ENCODE results near the gene ZNF574.

ZNF574 gene

DNA sequence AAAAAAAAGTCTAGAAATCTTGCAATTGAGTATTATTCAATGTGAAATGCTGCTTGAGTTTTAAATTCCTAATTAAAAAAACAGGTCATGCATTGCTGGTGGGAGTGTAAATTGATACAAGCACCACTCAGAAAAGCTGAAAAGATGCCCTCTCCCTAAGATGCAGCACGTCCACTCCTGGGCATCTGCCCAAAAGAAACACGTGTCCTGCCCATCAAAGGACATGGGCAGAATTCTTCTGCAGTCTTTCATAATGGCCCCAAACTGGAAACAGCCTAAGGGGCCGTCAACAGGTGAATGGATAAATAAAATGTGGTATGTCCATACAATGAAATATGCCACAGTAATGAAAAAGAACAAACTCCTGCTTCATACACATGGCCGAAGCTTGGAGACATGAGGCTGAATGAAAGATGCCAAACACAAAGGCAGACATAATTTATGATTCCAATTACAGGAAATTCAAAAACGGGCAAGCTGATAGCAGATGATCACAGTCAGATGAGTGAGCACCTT lies 48.5 kb downstream of the ZNF574 start:
- no peak overlapping the region for H3K27ac ChIP-seq
- TF ChIP-seq, protein P1, sequence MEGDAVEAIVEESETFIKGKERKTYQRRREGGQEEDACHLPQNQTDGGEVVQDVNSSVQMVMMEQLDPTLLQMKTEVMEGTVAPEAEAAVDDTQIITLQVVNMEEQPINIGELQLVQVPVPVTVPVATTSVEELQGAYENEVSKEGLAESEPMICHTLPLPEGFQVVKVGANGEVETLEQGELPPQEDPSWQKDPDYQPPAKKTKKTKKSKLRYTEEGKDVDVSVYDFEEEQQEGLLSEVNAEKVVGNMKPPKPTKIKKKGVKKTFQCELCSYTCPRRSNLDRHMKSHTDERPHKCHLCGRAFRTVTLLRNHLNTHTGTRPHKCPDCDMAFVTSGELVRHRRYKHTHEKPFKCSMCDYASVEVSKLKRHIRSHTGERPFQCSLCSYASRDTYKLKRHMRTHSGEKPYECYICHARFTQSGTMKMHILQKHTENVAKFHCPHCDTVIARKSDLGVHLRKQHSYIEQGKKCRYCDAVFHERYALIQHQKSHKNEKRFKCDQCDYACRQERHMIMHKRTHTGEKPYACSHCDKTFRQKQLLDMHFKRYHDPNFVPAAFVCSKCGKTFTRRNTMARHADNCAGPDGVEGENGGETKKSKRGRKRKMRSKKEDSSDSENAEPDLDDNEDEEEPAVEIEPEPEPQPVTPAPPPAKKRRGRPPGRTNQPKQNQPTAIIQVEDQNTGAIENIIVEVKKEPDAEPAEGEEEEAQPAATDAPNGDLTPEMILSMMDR (conservative IDR thresholded peaks at IDR 0.05; ENCODE audit: low read depth), result no peak
- CTCF ChIA-PET, result interaction anchor here (1.4 to 3.0 kb wide), 2 partner anchors 10 to 15 kb away, joined by 5 to 14 read pairs; no protein-coding TSS in a partner anchor
- POLR2A ChIA-PET (ENCODE audit: low non-redundant PET), result no interaction called here
- no peak for DNase-seq (ENCODE audit: low spot score)

DNA sequence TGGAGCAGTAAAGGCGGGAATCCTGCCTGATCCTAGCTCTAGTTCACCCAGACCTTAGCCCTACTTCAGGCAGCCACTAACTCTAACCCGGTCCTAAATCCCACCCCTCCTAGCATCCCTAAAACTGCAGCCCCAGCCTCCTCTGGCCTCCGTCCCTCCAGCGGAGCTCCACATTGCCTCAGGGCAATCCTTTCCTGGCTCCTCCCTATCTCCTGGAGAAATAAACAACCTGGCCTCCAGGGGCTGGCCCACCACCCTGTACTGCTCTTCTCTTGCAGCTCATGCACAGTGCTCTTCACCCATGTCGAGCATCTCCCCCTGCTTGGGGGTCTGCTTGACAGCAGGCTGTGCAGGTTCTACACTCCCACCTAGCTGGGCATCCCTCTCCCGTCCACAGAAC lies 49.6 kb downstream of the ZNF574 start:
- no peak overlapping the region for H3K27ac ChIP-seq
- ChIA-PET POLR2A (ENCODE audit: low non-redundant PET) (no interaction called here), CTCF (interaction anchor here (0.6 to 3.0 kb wide), 3 partner anchors 16 to 1958 kb away, joined by 3 to 14 read pairs (median 4); no protein-coding TSS in a partner anchor)
- TF ChIP-seq, protein P1 (conservative IDR thresholded peaks at IDR 0.05; ENCODE audit: low read depth), result no peak
- DNase-seq (ENCODE audit: low spot score), result no peak

DNA sequence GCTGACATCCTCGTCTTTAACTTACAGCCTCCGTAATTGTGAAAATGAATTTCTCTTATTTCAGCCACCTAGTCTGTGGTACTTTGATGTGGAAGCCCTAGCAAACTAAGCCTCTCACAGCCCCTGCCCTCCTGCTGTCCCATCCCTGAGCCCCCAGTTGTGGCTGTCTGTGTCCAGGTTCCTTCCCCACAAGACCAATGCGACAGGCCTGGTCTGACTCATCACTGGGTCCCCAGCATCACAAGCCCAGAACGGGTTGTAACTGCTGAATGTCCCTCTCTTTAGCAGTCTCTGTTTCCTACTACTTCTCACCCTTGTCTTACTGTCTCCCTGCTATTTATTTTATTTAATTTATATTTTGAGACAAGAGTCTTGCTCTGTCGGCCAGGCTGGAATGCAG lies 50.6 kb downstream of the ZNF574 start:
- TF ChIP-seq, protein P1 (conservative IDR thresholded peaks at IDR 0.05; ENCODE audit: low read depth), result no peak
- ChIA-PET CTCF (interaction anchor here (0.6 kb wide), 1 partner anchor 1581 kb away, joined by 4 read pairs; no protein-coding TSS in a partner anchor), POLR2A (ENCODE audit: low non-redundant PET) (no interaction called here)
- DNase-seq (ENCODE audit: low spot score), result no peak
- H3K27ac ChIP-seq, result peak overlapping the region; percentile 96

DNA sequence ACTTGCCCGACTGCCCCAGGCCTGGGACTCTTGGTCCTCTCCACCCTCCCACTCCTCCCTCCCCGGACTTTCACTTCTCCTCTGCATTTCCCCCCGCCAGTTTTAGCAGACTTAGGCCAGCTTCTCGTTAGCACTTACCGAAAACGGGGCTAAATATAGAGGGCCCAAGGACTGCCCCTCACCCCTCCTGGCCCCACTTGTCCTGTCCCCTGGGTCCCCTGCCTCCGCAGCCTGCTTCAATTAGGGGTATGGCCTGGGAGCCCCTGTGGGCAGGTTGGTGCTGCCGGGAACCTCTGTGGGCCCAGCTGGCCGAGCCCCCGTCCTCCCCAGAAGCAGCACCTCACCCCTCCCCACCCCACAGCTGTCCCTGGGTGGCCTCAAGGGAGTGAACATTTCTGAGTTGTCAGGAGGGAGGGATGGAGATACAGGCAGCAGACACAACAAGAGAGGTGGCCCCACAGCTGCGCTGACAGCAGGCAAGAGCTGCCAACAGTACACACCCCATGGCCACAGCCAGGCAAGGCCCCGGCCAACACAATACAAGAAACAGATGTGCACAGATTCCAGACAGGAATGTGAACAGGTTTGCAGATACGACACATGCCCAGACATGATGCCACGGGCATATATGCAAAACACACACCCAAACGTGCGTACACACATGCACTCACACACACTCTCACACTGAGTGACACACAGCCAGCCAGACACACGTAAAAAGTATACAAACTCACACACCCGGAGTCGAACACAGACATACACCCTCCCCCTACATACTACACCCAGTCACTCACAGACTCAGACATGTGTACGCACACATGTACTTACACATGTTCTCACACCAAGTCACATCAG lies 53.7 kb downstream of the ZNF574 start:
- DNase-seq (ENCODE audit: low spot score), result peak; percentile 59
- H3K27ac ChIP-seq, result peak overlapping the region; percentile 96
- ChIA-PET POLR2A (ENCODE audit: low non-redundant PET) (no interaction called here), CTCF (no interaction called here)
- TF ChIP-seq, protein P1 (conservative IDR thresholded peaks at IDR 0.05; ENCODE audit: low read depth), result no peak

DNA sequence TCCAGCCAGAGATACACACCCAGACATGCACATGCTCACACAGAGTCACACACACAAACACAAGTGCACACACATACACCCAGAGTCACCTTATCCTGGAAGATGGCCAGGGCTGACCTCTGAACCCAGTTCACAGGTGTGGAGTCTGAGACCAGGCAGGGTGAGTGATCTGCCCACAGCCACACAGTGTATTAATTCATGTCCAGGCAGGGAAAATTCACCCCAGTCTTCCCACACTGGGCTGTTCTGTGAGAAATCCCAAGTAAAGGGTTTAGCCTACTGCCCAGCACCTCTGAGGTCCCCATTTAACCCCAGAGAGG lies 54.2 kb downstream of the ZNF574 start:
- CTCF ChIA-PET, result no interaction called here
- TF ChIP-seq, protein P1 (conservative IDR thresholded peaks at IDR 0.05; ENCODE audit: low read depth), result no peak
- POLR2A ChIA-PET (ENCODE audit: low non-redundant PET), result no interaction called here
- H3K27ac ChIP-seq, result peak overlapping the region; percentile 96
- no peak for DNase-seq (ENCODE audit: low spot score)
